Kidney (tissue), 14 donors: Measurements from ENCODE around the gene PHLDB1. TPM values are rescaled to one million over a fixed set of nuclear protein-coding genes. Genes with fewer than 3 reads are reported as not detected.
"Not testable (repeated sequence)": the region's sequence is repeated elsewhere in the genome, so short reads cannot be mapped to it uniquely, and the experiment has no call there.

Experiments used
- DNase-seq, 5 donors: peaks; one replicate each; pipeline ENCODE4 v3.0.0-alpha.2; 2013 to 2020
- FAIRE-seq: peaks from 2 replicates; lab custom pipeline; 2012; peaks lifted over from hg19 to GRCh38; lab: Jason Lieb, UNC
- H3K27ac ChIP-seq, 2 donors: one replicate each; pipeline ENCODE4 v1.7.0; 2013; ENCODE audit warnings: low read depth in 2 of 2, low read length in 2 of 2, inconsistent platforms in 1 of 2
- H3K27me3 ChIP-seq: one replicate; pipeline ENCODE4 v1.7.1; 2013; ENCODE audit warnings: low read length, inconsistent platforms; ENCODE audit not compliant: control insufficient read depth, insufficient read depth
- H3K36me3 ChIP-seq, 3 donors: one replicate each; pipeline versions ENCODE4 v1.7.0 to v1.7.1; 2013; ENCODE audit warnings: low read length in 3 of 3, control low read depth in 1 of 3, inconsistent platforms in 1 of 3; ENCODE audit not compliant: insufficient read depth in 3 of 3, control insufficient read depth in 2 of 3
- H3K4me1 ChIP-seq, 3 donors: one replicate each; pipeline versions ENCODE4 v1.7.0 to v1.7.1; 2013; ENCODE audit warnings: low read length in 3 of 3, inconsistent platforms in 1 of 3, low read depth in 1 of 3; ENCODE audit not compliant: control insufficient read depth in 2 of 3, insufficient read depth in 2 of 3
- H3K4me3 ChIP-seq, 3 donors: one replicate each; pipeline versions ENCODE4 v1.7.0 to v1.8.1; 2013; ENCODE audit warnings: low read length in 3 of 3, control low read depth in 1 of 3, inconsistent platforms in 1 of 3
- H3K9ac ChIP-seq, 3 donors: one replicate each; pipeline versions ENCODE4 v1.7.0 to v1.7.1; 2013; ENCODE audit warnings: low read length in 3 of 3, control low read depth in 1 of 3, inconsistent platforms in 1 of 3
- H3K9me3 ChIP-seq, 3 donors: one replicate each; pipeline versions ENCODE4 v1.7.0 to v1.7.1; 2013; ENCODE audit warnings: low read length in 3 of 3, control low read depth in 1 of 3, inconsistent platforms in 1 of 3; ENCODE audit not compliant: control insufficient read depth in 2 of 3, insufficient read depth in 1 of 3
- intact Hi-C: fragments of 100-400 bp; cut with DNase I; formaldehyde crosslinking; loops from one replicate; pipeline ENCODE4 v1.11.1; 2022
- polyA plus RNA-seq: library from polyadenylated mRNA; stranded (reverse); fragments of 350-450 nt; fragmentation: Illumina TruSeq; extraction: RNeasy Lipid Tissue Mini Kit (QIAGEN cat#74804); gene quantifications from one replicate; pipeline ENCODE4 v1.2.3, GENCODE V29; 2014; ENCODE audit warnings: low read depth, low replicate concordance; ENCODE audit not compliant: insufficient read depth
- total RNA-seq: library from RNA; stranded (reverse); fragmentation: NEBNext Ultra II Directional; extraction: Animal tissue kit (Norgen Biotek cat#: 25700); gene quantifications from one replicate; pipeline ENCODE4 v1.2.1, GENCODE V29; 2021
- TF ChIP-seq, protein P1 (sequence below): IDR thresholded peaks from 3 replicates; pipeline ENCODE4 v1.5.1; 2012; ENCODE audit warnings: mild to moderate bottlenecking, moderate library complexity, borderline replicate concordance; ENCODE audit not compliant: insufficient read depth; ENCODE audit errors: extremely low read depth
- donor health status: control.
- donor health status: control.
- donor health status: control.
- donor health status: control.
- donor health status: control.
- donor health status: DM: yes; HTN: yes; CAD: no.
- donor health status: Normal renal cell carcinoma (clear cell type).

The PHLDB1 gene
- total and polyA plus RNA-seq, 2 donors from 2014 or later: 39.1 to 118 TPM

DNA sequence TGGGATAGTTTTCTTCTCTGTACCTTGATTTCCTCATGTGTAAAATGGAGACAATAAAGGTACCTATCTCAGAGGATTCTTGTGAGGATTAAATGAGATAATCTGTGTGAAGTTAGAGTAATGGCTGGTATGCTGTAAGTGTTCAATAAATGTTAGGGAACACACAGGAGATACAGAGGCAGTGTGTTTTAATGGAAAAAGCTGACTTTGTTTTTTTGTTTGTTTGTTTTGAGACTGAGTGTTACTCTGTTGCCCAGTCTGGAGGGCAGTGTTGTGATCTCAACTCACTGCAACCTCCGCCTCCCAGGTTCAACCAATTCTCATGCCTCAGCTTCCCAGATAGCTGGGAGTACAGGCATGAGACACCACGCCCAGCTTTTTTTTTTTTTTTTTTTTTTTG is 37.7 kb upstream of the PHLDB1 start:
- TF ChIP-seq, protein P1, sequence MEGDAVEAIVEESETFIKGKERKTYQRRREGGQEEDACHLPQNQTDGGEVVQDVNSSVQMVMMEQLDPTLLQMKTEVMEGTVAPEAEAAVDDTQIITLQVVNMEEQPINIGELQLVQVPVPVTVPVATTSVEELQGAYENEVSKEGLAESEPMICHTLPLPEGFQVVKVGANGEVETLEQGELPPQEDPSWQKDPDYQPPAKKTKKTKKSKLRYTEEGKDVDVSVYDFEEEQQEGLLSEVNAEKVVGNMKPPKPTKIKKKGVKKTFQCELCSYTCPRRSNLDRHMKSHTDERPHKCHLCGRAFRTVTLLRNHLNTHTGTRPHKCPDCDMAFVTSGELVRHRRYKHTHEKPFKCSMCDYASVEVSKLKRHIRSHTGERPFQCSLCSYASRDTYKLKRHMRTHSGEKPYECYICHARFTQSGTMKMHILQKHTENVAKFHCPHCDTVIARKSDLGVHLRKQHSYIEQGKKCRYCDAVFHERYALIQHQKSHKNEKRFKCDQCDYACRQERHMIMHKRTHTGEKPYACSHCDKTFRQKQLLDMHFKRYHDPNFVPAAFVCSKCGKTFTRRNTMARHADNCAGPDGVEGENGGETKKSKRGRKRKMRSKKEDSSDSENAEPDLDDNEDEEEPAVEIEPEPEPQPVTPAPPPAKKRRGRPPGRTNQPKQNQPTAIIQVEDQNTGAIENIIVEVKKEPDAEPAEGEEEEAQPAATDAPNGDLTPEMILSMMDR: no peak
- no peak overlapping the region for H3K4me3 ChIP-seq
- FAIRE-seq (no peak), DNase-seq (no peak)
- peaks cover 0 to 9% (median 5%) of the 10 kb centered on the region in 3 donors for H3K4me1 ChIP-seq
- intact Hi-C loops: no loop called here
- no peak overlapping the region for H3K9ac ChIP-seq
- no peaks in the 10 kb centered on the region for H3K9me3 ChIP-seq
- H3K27me3 ChIP-seq: no peaks in the 10 kb centered on the region
- no peaks in the 10 kb centered on the region for H3K36me3 ChIP-seq
- H3K27ac ChIP-seq: no peak overlapping the region

DNA sequence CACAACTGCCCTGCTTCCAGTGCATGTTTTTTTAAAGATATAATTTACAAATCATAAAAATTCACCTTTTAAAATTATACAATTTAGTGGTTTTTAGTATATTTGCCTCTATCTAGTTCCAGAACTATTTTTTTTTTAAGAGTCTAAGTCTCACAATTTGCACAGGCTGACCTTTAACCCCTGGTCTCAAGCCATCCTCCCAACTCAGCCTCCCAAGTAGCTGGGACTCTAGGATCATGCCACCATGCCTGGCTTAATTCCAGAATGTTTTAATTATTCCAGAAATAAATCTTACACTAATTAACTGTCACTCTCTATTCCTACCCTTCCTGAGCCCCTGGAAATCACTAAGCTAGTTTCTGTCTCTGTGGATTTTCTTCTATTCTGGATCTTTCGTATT is 36.6 kb upstream of the PHLDB1 start:
- H3K27me3 ChIP-seq: no peaks in the 10 kb centered on the region
- intact Hi-C loops: no loop called here
- FAIRE-seq (no peak), DNase-seq (no peak)
- H3K4me1 ChIP-seq: peaks cover 0 to 12% (median 2%) of the 10 kb centered on the region in 3 donors
- TF ChIP-seq, protein P1: no peak
- no peaks in the 10 kb centered on the region for H3K9me3 ChIP-seq
- H3K9ac ChIP-seq: no peak overlapping the region
- no peak overlapping the region for H3K27ac ChIP-seq
- H3K36me3 ChIP-seq: no peaks in the 10 kb centered on the region
- H3K4me3 ChIP-seq: no peak overlapping the region

DNA sequence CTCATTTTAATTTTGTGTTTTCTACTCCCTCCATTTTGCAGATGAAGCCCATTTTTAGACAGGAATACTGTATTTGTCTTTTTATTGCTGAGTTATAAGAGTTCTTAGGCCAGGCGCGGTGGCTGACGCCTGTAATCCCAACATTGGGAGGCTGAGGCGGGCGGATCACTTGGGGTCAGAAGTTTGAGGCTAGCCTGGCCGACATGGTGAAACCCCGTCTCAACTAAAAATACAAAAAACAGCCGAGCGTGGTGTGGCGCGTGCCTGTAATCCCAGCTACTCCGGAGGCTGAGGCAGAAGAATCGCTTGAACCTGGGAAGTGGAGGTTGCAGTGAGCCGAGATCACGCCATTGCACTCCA is 35.7 kb upstream of the PHLDB1 start:
- H3K9me3 ChIP-seq, FAIRE-seq, H3K27me3 ChIP-seq, intact Hi-C loops, H3K36me3 ChIP-seq: not testable (repeated sequence)
- Histone ChIP-seq H3K9ac (peak overlapping the region; percentile 20 to 61 (median 46)), H3K27ac (peak overlapping the region; percentile 96 to 98), H3K4me1 (peaks cover 0 to 16% (median 4%) of the 10 kb centered on the region in 3 donors), H3K4me3 (peak overlapping the region; percentile 61 to 81 (median 65))
- peak in 4 of 5 donors; percentile 14 to 44 (median 24) for DNase-seq

DNA sequence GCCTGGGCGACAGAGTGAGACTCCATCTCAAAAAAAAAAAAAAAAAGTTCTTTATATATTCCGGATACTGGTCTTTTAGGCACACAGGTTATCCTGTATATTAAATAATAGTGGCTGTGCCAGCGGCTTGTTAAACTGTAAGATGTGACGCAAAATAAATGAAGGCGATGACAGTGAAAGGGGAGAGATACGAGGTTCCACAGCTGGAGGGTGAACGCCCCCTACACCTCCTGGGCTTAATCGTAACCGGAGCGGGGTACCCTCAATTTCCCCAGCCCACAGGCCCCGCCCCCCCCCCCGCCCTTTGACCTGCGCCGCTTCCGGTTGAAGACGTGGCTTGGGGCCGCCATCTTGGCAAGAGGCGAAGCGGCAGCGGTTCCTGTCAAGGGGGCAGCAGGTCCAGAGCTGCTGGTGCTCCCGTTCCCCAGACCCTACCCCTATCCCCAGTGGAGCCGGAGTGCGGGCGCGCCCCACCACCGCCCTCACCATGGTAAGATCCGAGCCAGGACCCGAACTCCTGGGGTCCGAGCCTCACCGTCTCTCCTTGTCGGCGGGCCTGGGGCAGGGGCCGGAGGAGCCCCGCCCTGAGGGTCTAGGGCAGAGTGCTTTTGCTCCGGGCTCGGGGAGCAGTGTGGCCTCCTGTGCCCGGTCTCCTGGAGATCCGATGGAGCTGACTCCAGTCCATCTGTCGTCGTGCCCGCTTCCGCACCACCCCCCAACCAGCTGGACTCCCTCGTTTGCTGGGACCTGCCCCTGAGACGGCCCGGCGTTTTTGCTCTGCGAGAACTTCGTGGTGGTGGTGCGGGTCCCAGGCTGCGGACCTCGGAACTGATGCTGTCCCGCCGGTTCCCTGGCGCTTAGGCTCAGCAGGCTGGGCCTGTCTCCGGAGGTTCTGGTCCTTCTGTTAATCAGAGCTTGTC is 35.1 kb upstream of the PHLDB1 start, which contains the start of gene ARCN1:
TSS of gene ARCN1 (plus strand) at position 349 of the 920 bp plus-strand sequence. CDS start at position 488, 139 bp downstream.
- FAIRE-seq: no peak
- peak within 1 kb of the TSS; percentile 96 to 98 for H3K27ac ChIP-seq
- intact Hi-C loops: no loop called here
- no peaks in the 10 kb centered on the region for H3K36me3 ChIP-seq
- H3K9ac ChIP-seq: peak within 1 kb of the TSS; percentile 20 to 97 (median 61)
- H3K4me3 ChIP-seq: peak within 1 kb of the TSS; percentile 61 to 81 (median 65)
- TF ChIP-seq, protein P1: no peak
- H3K4me1 ChIP-seq: peaks cover 0 to 16% (median 4%) of the 10 kb centered on the region in 3 donors
- DNase-seq: peak; percentile 87 to 93 (median 93)
- H3K27me3 ChIP-seq: no peaks in the 10 kb centered on the region
- H3K9me3 ChIP-seq: no peaks in the 10 kb centered on the region
